NCI-H2196 treated with DMSO at 0.1 percent for 48 hours (cell line): ENCODE data around the gene SPACA1.
"Not testable (repeated sequence)": the region's sequence is repeated elsewhere in the genome, so short reads cannot be mapped to it uniquely, and the experiment has no call there.

Experiments
- DNase-seq: peaks from one replicate; lab custom pipeline; 2025; ENCODE audit not compliant: unreplicated experiment; lab: John Stamatoyannopoulos, UW

The SPACA1 gene, protein sequence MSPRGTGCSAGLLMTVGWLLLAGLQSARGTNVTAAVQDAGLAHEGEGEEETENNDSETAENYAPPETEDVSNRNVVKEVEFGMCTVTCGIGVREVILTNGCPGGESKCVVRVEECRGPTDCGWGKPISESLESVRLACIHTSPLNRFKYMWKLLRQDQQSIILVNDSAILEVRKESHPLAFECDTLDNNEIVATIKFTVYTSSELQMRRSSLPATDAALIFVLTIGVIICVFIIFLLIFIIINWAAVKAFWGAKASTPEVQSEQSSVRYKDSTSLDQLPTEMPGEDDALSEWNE

DNA sequence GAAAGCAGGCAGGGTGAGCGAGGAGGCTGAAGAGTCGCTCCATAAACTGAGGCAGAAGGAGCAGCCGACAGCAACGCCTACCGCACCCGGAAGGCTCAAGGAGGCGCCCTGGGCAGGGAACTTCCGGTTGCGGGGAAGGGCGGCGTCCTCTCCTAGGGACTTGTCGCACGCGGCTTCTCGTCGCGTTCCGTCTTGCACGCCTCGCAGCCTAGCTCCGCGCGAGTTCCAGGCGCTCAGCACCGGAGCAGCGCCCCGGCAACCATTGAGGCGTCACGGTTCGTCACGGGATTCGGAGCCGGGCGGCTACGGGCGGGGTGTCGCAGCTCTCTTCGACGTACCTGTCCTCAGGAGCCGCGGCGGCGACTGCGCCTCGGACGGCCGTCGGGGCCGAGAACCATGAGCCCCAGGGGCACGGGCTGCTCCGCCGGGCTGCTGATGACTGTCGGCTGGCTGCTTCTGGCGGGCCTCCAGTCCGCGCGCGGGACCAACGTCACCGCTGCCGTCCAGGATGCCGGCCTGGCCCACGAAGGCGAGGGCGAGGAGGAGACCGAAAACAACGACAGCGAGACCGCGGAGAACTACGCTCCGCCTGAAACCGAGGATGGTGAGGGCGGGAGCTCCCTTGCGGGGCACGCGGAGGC lies at the start of gene SPACA1:
SPACA1 (plus strand) TSS at position 332 of the 641 bp plus-strand sequence; CDS start at position 397, 65 bp downstream.
- DNase-seq, result no peak

DNA sequence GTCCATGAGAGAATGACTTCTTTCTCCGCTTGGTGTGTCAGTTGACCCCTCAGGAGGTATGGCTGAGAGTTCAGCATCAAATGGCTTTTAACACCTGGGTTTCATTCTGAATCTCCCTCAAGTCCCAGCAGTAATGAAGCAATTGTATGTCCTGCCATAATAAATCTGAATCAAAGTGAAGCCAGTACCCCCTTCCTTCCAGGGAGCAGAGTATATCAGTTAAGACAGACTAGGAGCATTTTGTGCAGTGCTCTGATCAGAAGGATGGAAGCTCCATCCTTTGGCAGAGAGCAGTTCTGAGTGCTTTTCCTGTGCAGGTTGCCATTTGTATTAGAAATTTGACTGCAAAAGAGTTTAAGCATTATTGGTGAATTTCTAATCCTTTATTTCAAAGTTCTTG lies 46.9 kb upstream of the SPACA1 start:
- DNase-seq, result no peak

DNA sequence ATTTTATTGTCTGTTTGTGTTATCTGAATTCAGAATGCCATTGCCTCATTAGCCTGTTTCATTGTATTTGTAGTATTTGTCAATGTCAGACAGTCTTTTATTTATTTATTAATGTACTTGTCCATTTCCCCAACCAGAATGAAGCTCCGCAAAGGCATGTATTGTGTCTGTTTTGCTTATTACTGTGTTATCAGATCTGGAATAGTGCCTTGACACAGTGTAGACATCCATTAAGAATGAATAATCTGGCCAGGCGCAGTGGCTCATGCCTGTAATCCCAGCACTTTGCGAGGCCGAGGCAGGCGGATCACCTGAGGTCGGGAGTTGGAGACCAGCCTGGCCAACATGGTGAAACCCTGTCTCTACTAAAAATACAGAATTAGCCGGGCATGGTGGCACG lies 46.4 kb upstream of the SPACA1 start:
- DNase-seq, result not testable (repeated sequence)

- no peak for DNase-seq
Observed at GRCh38 chr6:88004707-88005106, 42.9 kb upstream of the SPACA1 start.

- no peak for DNase-seq
Observed at GRCh38 chr6:88006557-88006956, 41.1 kb upstream of the SPACA1 start.

GRCh38 chr6:88008411-88008810 lies 39.2 kb upstream of the SPACA1 start:
- no peak for DNase-seq

- no peak for DNase-seq
Observed at GRCh38 chr6:88008831-88009231, 38.8 kb upstream of the SPACA1 start.

- DNase-seq, result no peak
Observed at GRCh38 chr6:88013015-88013414, 34.6 kb upstream of the SPACA1 start.

DNA sequence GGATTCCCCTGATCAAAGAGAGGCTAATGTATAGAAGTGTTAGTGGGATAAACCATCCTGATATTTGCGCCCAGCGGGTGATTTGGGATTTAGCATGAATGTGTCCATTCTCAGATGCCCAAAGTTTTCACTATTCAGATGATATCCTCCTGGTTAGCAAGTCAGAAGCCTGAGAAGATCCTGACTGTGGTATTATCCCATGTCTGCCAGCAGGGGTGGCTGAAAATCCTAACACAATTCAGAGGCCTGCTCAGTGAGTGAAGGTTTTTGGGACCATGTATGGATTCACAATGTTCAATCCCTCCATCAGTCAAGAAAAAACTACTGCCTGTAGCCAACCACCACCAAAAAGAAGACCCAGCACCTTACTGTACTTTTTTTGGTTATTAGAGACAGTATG lies 34.1 kb upstream of the SPACA1 start:
- no peak for DNase-seq

DNA sequence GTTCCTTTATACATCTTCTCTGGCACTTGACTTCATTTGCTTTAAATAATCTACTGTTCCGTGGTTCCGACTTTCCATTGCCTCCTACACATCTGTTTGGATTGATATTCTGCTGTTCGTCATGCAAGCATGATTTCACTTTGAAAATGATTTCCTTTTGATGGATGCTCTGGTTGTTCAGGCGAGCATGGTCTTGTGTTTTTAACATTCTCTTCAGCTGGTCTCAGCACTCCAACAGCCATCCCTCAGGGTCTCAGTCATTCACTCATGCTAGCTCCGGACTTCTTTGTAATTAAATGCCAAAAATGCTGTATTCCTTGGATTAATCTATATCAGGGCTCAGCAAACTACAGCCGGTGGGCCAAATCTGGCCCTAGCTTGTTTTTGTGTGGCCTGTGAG lies 27.2 kb upstream of the SPACA1 start:
- no peak for DNase-seq

DNA sequence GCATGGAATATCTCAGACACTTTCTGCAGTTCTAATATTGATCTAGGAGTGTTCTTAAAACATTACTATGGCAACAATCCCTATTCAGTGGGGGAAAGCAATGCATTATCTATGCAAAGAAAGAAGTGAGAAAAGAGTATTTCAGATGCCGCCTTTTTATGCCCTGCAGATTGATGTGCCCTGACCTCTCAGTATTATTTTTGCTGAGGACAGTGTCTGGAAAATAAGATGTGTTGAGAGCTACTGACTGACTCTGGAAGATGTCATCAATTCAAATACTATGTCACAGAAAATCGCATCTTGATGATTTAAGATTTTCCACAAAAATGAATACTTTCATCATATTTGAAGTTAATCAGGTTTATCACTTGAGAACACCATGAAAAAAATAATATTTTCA lies 22.9 kb upstream of the SPACA1 start:
- DNase-seq, result no peak

GRCh38 chr6:88031550-88031949 lies 16.1 kb upstream of the SPACA1 start:
- no peak for DNase-seq

GRCh38 chr6:88044530-88044929 lies 3.1 kb upstream of the SPACA1 start:
- DNase-seq, result no peak

- DNase-seq, result no peak
Observed at GRCh38 chr6:88045521-88046136, 2.0 kb upstream of the SPACA1 start.

DNA sequence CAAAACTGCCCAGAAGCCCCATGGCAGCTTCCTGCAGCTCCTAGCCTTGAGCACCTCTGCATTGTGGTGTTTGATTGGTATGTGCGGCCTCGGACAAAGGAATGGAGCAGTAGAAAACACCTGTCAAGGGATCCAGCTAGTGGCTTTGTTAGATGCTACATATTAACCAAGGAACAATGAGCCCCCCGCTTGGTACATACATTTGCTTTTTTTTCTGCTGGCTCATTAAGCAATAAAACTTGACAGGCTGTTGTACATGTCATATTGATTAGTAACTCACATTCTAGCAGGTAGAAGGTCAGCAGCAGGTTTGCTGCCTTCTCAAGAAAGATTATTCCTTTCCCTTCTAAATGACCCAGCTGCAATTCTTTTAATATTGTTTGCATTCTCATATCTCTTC lies 937 bp downstream of the SPACA1 start:
- no peak for DNase-seq

DNA sequence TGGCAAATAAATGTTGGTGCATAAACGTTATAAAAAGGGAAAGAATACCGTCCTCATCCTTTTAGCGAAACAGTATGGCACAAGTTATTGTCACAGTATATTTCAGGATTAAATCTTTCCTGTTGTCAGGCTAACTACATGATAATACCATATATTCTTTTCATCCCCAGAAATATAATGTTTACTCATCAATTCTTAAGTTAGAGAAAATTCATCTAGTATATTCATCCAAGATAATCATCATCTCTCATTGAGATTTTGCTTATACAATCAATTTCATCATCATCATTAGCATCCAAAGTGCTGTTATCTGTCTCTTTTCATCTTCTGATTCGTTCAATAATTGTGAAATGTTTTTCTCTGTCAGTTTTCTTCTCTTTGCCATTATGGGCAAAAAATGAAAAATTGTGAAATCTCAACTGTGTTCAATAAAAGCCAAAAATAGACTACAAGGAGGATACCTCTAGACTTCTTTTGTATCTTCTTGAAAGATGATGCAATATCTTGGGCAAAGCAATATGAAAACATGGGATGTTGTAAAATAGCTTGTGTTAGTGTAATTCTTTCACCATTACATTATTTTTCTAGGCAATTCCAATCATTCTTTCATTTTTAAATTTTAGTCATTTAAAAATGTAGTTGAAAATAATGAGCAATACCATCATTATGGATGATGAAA lies 2.6 kb downstream of the SPACA1 start:
- DNase-seq, result no peak

DNA sequence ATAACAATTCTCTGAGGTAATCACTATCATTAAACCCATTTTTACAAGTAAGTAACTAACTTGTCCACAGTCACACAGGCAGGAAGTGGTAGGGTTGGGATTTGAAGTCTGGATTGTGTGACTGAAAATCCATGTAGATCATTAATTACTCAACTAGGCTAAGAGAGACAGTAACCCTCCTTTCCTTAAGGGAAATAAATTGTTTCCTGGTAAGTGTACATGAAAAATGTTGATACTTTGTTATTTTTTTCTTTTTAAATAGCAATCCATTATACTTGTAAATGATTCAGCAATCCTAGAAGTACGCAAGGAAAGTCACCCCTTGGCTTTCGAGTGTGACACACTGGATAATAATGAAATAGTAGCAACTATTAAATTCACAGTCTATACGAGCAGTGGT lies 11.6 kb downstream of the SPACA1 start:
- DNase-seq, result no peak

GRCh38 chr6:88062376-88062775 lies 14.7 kb downstream of the SPACA1 start:
- no peak for DNase-seq

GRCh38 chr6:88072462-88072861 lies 24.8 kb downstream of the SPACA1 start:
- DNase-seq, result no peak

DNA sequence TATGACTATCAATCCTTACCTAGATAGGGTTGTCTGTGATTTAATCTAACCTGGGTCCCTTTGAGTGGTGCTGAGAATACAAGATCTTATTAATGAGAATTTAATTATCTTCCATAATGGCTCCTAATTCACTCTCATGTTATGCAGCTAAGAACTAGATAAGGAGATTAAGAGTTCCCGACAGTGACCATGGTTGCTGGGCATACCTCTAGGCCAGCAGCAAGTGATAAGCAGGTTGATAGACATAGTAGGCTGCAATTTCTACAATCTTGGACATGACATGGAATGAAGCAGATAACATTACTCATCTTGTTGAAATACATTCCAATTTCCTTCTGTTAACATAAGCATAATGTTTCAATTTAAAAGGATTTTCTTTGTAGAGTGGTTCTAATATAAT lies 27.1 kb downstream of the SPACA1 start:
- no peak for DNase-seq

GRCh38 chr6:88077305-88077704 lies 29.7 kb downstream of the SPACA1 start:
- no peak for DNase-seq

GRCh38 chr6:88086792-88087191 lies 39.2 kb downstream of the SPACA1 start:
- no peak for DNase-seq
